RWPE1 (cell line): ENCODE measurements around the gene B4GALT2.
A peak's percentile ranks its signal among the peaks of the same experiment; 100 is the strongest.

Source experiments
- CTCF ChIA-PET: fragments of 350-600 bp; sonication (Branson Sonifier 250); formaldehyde crosslinking; extraction: SDS; loops from one replicate; lab custom pipeline; 2021; lab: Yijun Ruan, JAX
- POLR2A ChIA-PET: fragments of 400-600 bp; formaldehyde crosslinking; extraction: SDS; loops from one replicate; lab custom pipeline; 2020; ENCODE audit warnings: antibody characterized with exemption; ENCODE audit not compliant: low non-redundant PET; lab: Yijun Ruan, JAX
- DNase-seq: peaks from one replicate; pipeline ENCODE4 v3.0.0; 2012; ENCODE audit warnings: low spot score
- H3K27ac ChIP-seq: fragments of 450-650 bp; 2 replicates; pipeline ENCODE4 v1.5.1; 2017
- TF ChIP-seq, protein P1 (sequence below): fragments of 450-650 bp; conservative IDR thresholded peaks from 2 replicates; pipeline ENCODE4 v1.5.1; 2017; ENCODE audit warnings: low read depth, mild to moderate bottlenecking

The B4GALT2 gene

DNA sequence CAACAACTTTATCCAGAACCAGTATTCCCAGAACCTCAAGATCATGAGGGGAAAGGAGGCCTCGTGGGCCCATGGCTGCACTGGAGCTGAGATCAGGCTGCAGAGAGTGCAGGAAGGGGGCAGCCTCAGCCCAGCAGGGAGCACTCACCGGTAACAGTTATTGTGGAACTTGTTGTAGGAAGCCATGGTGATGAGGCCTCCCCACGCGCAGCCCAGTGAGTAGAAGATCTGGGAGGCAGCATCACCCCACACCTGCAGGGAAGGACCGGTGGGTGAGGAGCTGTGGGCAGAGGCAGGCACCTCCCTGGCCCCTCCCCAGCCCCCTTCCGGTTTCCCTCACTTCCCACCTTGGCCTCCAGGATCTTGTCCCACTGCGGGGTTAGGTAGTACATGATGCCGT is 23.2 kb downstream of the B4GALT2 start:
- ChIA-PET POLR2A (no interaction called here), CTCF (interaction anchor here (5.3 kb wide), 1 partner anchor 35 kb away, joined by 43 read pairs; no protein-coding TSS in a partner anchor)
- no peak overlapping the region for H3K27ac ChIP-seq
- no peak for DNase-seq
- TF ChIP-seq, protein P1, sequence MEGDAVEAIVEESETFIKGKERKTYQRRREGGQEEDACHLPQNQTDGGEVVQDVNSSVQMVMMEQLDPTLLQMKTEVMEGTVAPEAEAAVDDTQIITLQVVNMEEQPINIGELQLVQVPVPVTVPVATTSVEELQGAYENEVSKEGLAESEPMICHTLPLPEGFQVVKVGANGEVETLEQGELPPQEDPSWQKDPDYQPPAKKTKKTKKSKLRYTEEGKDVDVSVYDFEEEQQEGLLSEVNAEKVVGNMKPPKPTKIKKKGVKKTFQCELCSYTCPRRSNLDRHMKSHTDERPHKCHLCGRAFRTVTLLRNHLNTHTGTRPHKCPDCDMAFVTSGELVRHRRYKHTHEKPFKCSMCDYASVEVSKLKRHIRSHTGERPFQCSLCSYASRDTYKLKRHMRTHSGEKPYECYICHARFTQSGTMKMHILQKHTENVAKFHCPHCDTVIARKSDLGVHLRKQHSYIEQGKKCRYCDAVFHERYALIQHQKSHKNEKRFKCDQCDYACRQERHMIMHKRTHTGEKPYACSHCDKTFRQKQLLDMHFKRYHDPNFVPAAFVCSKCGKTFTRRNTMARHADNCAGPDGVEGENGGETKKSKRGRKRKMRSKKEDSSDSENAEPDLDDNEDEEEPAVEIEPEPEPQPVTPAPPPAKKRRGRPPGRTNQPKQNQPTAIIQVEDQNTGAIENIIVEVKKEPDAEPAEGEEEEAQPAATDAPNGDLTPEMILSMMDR: no peak

DNA sequence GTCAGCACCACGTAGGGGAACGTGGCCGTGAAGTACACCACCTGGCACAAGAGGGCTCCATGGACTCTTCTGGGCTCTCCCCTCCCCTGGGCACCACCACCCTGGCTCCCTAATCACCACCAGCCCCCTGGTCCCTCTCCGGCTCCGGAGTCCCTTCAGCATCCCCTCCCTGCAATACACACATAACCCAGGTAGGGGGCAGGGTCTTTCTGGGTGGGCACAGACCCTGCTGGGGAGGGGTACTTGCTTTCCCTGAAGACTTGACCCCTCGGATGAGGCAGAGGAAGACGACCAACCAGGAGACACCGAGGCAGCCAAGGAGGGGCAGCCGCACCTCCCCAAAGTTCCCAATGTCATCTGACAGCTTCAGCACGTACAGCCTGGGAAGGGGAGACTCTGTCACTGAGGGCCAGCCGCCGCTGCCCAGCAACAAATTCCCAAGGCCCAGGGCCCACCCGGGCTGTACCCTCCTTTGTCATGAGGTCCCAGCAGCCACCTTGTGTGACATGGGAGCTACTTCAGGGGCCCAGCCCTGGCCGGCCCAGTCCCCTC is 23.7 kb downstream of the B4GALT2 start:
- no peak for DNase-seq
- ChIA-PET CTCF (interaction anchor here (0.5 to 5.3 kb wide), 5 partner anchors 34 to 854 kb away, joined by 3 to 43 read pairs (median 3); no protein-coding TSS in a partner anchor), POLR2A (no interaction called here)
- TF ChIP-seq, protein P1: no peak
- no peak overlapping the region for H3K27ac ChIP-seq

DNA sequence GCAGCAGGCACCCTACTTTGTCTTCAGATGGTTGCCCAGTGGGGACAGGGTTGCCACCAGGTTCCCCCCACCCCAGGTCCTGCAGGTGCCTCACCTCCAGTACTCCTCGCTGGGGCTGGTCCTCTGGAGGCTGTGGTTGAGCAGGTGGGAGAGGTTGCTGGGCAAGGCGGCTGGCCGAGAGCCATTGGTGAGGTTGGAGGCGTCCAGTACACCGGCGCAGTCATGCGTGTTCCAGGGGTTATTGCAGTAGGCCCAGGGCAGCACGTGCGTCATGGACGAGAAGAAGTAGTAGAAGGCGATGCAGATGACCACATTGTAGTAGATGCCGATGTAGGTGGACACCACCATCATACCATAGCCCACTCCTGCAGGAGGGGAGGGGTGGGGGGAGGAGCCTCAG is 29.2 kb downstream of the B4GALT2 start:
- TF ChIP-seq, protein P1: no peak
- POLR2A ChIA-PET: interaction anchor here (0.6 kb wide), 1 partner anchor 236 kb away, joined by 3 read pairs; no protein-coding TSS in a partner anchor
- H3K27ac ChIP-seq: peak overlapping the region; percentile 60
- DNase-seq: no peak
- CTCF ChIA-PET: interaction anchor here (0.7 kb wide), 1 partner anchor 254 kb away, joined by 3 read pairs; no protein-coding TSS in a partner anchor

DNA sequence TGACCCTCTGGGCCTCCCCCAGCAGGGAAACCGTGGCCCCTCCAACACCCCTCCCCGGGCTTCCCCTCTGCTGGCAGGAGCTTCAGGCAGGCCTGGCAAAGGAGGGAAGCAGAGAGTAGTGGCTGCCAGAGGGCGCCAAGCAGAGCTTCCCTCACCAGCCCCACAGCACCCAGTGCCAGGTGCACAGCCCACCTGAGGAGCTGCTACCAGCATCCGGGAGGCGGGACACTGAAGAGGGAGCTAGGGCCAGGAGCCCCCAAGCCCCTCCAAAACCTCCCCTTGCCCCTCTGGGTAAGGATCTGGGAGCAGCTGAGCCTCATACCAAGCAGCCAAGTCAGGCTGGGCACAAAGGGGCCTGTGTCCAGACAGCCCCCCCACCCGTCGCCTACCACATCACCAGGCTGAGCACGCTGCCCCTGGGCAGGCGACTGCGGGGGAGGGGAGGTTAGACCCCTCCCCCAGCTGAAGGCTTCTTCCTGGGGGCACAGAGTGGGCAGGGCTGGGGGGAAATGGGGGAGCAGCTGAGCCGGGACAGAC is 32.0 kb downstream of the B4GALT2 start:
- POLR2A ChIA-PET: no interaction called here
- peak overlapping the region; percentile 8 for H3K27ac ChIP-seq

DNA sequence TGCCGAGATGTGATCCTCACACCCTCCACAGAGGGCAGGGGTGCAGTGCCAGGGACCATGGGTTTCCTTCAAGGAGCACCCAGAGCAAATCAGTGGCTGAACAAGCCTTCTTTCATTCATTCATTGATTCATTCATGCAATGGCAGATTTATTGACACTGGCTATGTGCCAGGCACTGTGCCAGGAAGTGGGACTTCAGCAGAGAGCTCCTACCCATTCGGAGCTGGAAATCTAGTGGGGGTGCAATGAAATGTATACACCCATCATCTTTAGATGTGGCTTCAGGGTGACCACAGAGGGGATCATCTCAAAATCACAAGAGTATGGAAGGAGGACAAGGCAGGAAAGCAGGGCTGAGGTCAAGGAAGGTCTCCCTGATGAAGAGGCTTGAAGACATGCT is 33.4 kb downstream of the B4GALT2 start:
- POLR2A ChIA-PET: interaction anchor here (0.6 kb wide), 1 partner anchor 17 kb away, joined by 3 read pairs; no protein-coding TSS in a partner anchor
- TF ChIP-seq, protein P1: no peak
- CTCF ChIA-PET: no interaction called here
- no peak for DNase-seq
- H3K27ac ChIP-seq: peak overlapping the region; percentile 15; the same call in 1 of the 2 replicates

More for the DNA sequence above, 32.0 kb downstream of the B4GALT2 start:
- no peak for DNase-seq
- CTCF ChIA-PET: interaction anchor here (0.6 to 1.4 kb wide), 2 partner anchors 26 to 650 kb away, joined by 3 to 6 read pairs; no protein-coding TSS in a partner anchor
- TF ChIP-seq, protein P1: no peak

DNA sequence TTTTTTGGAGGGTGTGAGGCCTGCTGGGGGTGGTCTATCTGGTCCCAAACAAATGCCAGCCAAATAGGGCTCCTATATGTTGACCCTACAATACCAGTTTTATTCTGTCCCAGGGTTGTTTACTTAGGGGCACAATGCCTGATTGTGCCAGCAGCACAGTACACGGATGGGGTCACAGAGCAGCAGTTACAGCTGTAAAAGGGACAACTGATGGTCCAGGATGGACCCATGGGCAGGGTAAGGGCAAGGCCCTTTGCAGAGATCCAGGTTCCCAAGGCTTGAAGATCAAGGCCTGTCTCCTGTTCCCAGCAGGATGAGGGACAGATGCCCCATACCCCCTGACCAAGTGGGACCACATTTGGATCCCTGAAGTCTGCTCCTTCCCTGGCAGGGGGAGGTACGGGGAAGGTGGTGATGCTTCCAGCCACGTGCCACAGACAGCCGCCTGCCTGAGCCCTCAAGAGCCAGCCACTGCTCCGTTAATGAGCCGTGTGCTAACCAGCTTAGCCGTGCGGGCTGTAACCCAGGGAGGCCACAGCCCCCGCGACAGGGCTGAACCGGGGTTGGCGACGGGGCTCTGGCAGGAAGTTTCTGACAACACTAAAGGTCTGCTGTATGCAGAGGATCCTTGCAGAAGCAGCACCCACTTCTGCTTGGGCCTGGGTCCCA is 34.1 kb downstream of the B4GALT2 start:
- no peak for DNase-seq
- TF ChIP-seq, protein P1: no peak
- H3K27ac ChIP-seq: peak overlapping the region; percentile 15; the same call in 1 of the 2 replicates
- POLR2A ChIA-PET: no interaction called here
- CTCF ChIA-PET: no interaction called here
